Ovary (tissue), 9 donors: ENCODE results near the gene CIAPIN1. TPM values are rescaled to one million over a fixed set of nuclear protein-coding genes. Genes with fewer than 3 reads are reported as not detected.
A peak's percentile ranks its signal among the peaks of the same experiment; 100 is the strongest.

Experiments
- DNase-seq, 5 donors: peaks; one replicate each; pipeline ENCODE4 v3.0.0-alpha.2; 2019 to 2020
- H3K27ac ChIP-seq, 2 donors: fragments of 200-600 bp; one replicate each; pipeline versions ENCODE4 v1.5.1 to v1.8.0; 2019 to 2022
- H3K27me3 ChIP-seq: fragments of 200-600 bp; one replicate; pipeline ENCODE4 v1.8.0; 2022
- H3K36me3 ChIP-seq: fragments of 200-600 bp; sonication (generic); one replicate; pipeline ENCODE4 v1.5.1; 2019
- H3K4me1 ChIP-seq: one replicate; pipeline ENCODE4 v1.8.1; 2013; ENCODE audit warnings: mild to moderate bottlenecking, moderate library complexity; ENCODE audit not compliant: insufficient read depth
- H3K4me3 ChIP-seq: fragments of 200-600 bp; sonication (generic); one replicate; pipeline ENCODE4 v1.5.1; 2017
- H3K9me3 ChIP-seq, 2 donors: fragments of 200-600 bp in 1 of 2; sonication (generic) in 1 of 2; one replicate each; pipeline versions ENCODE4 v1.5.1 to v1.8.1; 2013 to 2019; ENCODE audit warnings: mild to moderate bottlenecking in 1 of 2, moderate library complexity in 1 of 2
- EP300 ChIP-seq: sonication (generic); formaldehyde crosslinking; IDR thresholded peaks from one replicate; pipeline ENCODE4 v1.6.1; 2017; ENCODE audit warnings: antibody characterized with exemption
- POLR2A ChIP-seq: fragments of 450-650 bp; IDR thresholded peaks from one replicate; pipeline ENCODE4 v1.6.1; 2017; ENCODE audit warnings: antibody characterized with exemption, mild to moderate bottlenecking, moderate library complexity
- WGBS, 3 donors: extraction: QIAGEN DNeasy Blood & Tissue Kit in 1 of 3; methylation state at CpG; one replicate each; pipeline versions ENCODE4 v1.1.5 to v1.1.7; 2013 to 2017; 5-methylcytosine and 5-hydroxymethylcytosine counted together
- intact Hi-C, 4 donors: fragments of 100-400 bp; cut with DNase I; formaldehyde crosslinking; loops; one replicate each; pipeline versions ENCODE4 v1.11.0 to v1.15.1; 2022 to 2023
- polyA plus RNA-seq, 2 donors: library from polyadenylated mRNA; stranded (reverse); fragments of 200-250 nt in 1 of 2; fragments of 350-450 nt in 1 of 2; fragmentation: Illumina TruSeq in 1 of 2; extraction: RNeasy Lipid Tissue Mini Kit (QIAGEN cat#74804) in 1 of 2; gene quantifications; one replicate each; pipeline ENCODE4 v1.2.3, GENCODE V29; 2013 to 2014
- total RNA-seq, 7 donors: library from RNA; depleted of rRNA in 2 of 7; stranded (reverse); fragments of >200 nt in 2 of 7; fragmentation: NEBNext Ultra II Directional in 3 of 7; extraction: Animal tissue kit (Norgen Biotek cat#: 25700) in 3 of 7; gene quantifications; one replicate each; pipeline versions ENCODE4 v1.1.0 to v1.2.4, GENCODE V29; 2016 to 2023
- TF ChIP-seq, protein P1 (sequence below), 3 donors: fragments of 450-650 bp in 2 of 3; fragments of 200-600 bp in 1 of 3; IDR thresholded peaks; one replicate each; pipeline versions ENCODE4 v1.5.1 to v1.8.0; 2016 to 2022; ENCODE audit warnings: antibody characterized with exemption in 3 of 3, mild to moderate bottlenecking in 1 of 3
- donor health status: DM: no; HTN: no; CAD: no; lungs with moderate emphysema.
- donor health status: DM: no; HTN: no; CAD: no.
- donor health status: Bipolar disorder and iron deficiency.
- donor health status: DM: yes; HTN: yes; CAD: no.
- donor health status: DM: no; HTN: no; CAD: no.
- donor health status: DM: yes; HTN: yes; CAD: no.

Gene CIAPIN1
- total and polyA plus RNA-seq, 9 donors = 9.2 to 33.5 (median 20.8) TPM

DNA sequence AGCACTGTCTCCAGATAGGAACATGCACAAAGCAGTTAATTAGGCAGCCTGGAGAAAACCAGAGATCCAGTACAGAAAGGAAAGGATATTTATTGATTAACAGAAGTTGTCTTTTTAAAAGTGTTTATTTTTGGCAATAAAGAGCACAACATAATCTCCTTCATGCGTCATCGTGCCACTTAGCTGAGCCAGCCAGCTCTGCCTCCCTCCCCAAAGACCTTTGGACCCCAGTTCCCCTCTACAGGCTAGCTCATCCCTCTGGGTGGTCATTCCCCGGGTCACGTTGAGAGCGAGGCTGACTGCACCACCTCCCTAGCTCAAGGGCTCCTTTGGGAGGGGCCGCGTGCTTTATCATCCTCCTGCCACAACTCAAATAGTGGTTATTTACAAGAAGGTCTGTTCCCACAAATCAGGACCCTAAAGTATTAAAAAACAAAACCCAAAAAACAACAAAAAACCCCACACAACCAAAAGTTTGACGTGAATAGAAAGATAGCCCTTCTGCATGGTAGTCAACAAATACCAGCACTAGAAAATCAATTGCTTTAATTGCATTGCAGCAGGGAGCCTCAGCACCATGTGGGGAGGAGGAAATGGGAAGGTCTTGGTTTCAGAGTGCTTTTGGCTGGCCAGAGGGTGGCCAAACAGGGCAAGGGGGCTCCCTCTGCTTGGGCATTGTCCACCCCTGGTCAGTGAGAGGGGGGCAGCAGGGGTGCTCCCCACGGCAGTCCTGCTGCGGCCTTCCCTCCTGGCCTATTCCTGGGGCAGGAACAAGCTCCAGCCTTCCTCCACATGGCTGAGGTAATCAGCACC, 24.9 kb upstream of the CIAPIN1 start:
- TF ChIP-seq EP300 (no peak), POLR2A (no peak)
- TF ChIP-seq, protein P1, sequence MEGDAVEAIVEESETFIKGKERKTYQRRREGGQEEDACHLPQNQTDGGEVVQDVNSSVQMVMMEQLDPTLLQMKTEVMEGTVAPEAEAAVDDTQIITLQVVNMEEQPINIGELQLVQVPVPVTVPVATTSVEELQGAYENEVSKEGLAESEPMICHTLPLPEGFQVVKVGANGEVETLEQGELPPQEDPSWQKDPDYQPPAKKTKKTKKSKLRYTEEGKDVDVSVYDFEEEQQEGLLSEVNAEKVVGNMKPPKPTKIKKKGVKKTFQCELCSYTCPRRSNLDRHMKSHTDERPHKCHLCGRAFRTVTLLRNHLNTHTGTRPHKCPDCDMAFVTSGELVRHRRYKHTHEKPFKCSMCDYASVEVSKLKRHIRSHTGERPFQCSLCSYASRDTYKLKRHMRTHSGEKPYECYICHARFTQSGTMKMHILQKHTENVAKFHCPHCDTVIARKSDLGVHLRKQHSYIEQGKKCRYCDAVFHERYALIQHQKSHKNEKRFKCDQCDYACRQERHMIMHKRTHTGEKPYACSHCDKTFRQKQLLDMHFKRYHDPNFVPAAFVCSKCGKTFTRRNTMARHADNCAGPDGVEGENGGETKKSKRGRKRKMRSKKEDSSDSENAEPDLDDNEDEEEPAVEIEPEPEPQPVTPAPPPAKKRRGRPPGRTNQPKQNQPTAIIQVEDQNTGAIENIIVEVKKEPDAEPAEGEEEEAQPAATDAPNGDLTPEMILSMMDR (IDR thresholded peaks at IDR 0.05) = no peak
- WGBS, 3 donors = 24 to 27% (median 25%) methylated on average over 10 of the region's 10 CpGs
- Histone ChIP-seq H3K36me3 (no peaks in the 10 kb centered on the region), H3K9me3 (no peaks in the 10 kb centered on the region), H3K27ac (no peak overlapping the region), H3K4me3 (no peak overlapping the region), H3K27me3 (no peaks in the 10 kb centered on the region), H3K4me1 (peaks cover 8% of the 10 kb centered on the region)
- peak in 2 of 5 donors; percentile 53 to 62 for DNase-seq
- intact Hi-C loops = no loop called here

DNA sequence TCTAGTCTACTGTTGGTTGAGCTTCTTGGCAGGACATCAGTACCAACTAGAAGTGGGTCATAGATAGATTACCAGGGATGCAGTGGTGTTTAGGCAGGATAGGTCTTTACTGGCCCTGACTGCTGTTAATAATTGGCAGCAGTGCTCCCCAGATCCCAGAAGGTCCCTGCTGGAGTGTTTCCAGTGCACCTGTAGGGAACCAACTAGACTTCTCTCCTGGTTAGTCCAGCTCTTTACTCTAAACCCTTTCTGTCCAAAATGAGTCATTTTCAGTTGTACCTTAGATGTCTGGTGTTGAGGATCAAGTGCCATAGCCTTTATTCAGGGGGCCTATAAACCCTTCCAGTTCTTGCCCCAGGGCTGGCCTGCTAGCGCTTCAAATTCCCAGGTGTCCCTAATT, 24.0 kb upstream of the CIAPIN1 start:
- Histone ChIP-seq H3K36me3 (no peaks in the 10 kb centered on the region), H3K4me1 (peaks cover 8% of the 10 kb centered on the region), H3K9me3 (no peaks in the 10 kb centered on the region), H3K27me3 (no peaks in the 10 kb centered on the region), H3K27ac (no peak overlapping the region), H3K4me3 (no peak overlapping the region)
- TF ChIP-seq POLR2A (no peak), EP300 (no peak)
- TF ChIP-seq, protein P1 (IDR thresholded peaks at IDR 0.05) = no peak
- intact Hi-C loops = no loop called here
- DNase-seq = no peak
- 91 to 95% (median 92%) methylated on average over 1 of the region's 1 CpG for WGBS, 3 donors

DNA sequence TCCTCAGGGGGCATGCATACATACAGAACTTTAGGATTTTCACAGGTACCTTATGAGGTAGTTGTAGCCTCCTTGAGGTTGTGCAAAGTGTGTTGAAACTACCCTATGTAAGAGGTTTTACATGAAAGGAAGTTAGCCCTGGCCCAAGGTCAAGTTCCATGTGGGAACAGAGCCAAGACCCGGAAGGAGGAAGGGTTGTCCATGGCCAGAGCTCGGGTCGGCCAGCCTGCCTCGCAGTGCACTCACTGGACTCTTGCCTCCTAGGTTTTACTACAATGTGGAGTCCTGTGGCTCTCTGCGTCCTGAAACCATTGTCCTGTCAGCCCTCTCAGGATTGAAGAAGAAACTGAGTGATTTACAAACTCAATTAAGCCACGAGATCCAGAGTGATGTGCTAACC, 23.5 kb upstream of the CIAPIN1 start:
- WGBS, 3 donors = 9 to 14% (median 10%) methylated on average over 6 of the region's 6 CpGs
- Histone ChIP-seq H3K4me3 (no peak overlapping the region), H3K36me3 (no peaks in the 10 kb centered on the region), H3K27ac (no peak overlapping the region), H3K27me3 (no peaks in the 10 kb centered on the region), H3K9me3 (no peaks in the 10 kb centered on the region), H3K4me1 (peaks cover 8% of the 10 kb centered on the region)
- intact Hi-C loops = no loop called here
- no peak for TF ChIP-seq POLR2A
- TF ChIP-seq EP300 = no peak
- TF ChIP-seq, protein P1 (IDR thresholded peaks at IDR 0.05) = no peak
- DNase-seq = peak; percentile 76 to 87 (median 77)

- Histone ChIP-seq H3K36me3 (no peaks in the 10 kb centered on the region), H3K27ac (no peak overlapping the region), H3K4me1 (peaks cover 8% of the 10 kb centered on the region), H3K9me3 (no peaks in the 10 kb centered on the region), H3K4me3 (no peak overlapping the region), H3K27me3 (no peaks in the 10 kb centered on the region)
- WGBS, 3 donors = 67 to 74% (median 72%) methylated on average over 9 of the region's 9 CpGs
- intact Hi-C loops = loop anchor here in 1 of 4 donors (10.0 kb wide), 1 partner anchor 45 kb away; no protein-coding TSS in a partner anchor
- TF ChIP-seq, protein P1 (IDR thresholded peaks at IDR 0.05) = no peak
- TF ChIP-seq EP300 (no peak), POLR2A (no peak)
- DNase-seq = no peak
These were observed 22.8 kb upstream of the CIAPIN1 start for GRCh38 chr16:57469917-57470470.
